Measurements from ENCODE around the gene SMYD4.
"Not testable (repeated sequence)": the region's sequence is repeated elsewhere in the genome, so short reads cannot be mapped to it uniquely, and the experiment has no call there.

GRCh38 chr17:1773000-1773695 is 56.6 kb downstream of the SMYD4 start:
- not testable (repeated sequence) for TF ChIP-seq ZNF423 (tag by site-specific recombination; IDR thresholded peaks at IDR 0.05); ATF2 (tag by site-specific recombination; IDR thresholded peaks at IDR 0.05; ENCODE audit: low read depth); ZBTB7A (tag by site-specific recombination; IDR thresholded peaks at IDR 0.05; ENCODE audit: low read depth); CTCF (tag by site-specific recombination; IDR thresholded peaks at IDR 0.05); ZBTB8A (tag by site-specific recombination; IDR thresholded peaks at IDR 0.05); ZNF416 (tag by site-specific recombination; IDR thresholded peaks at IDR 0.05); ZNF843 (tag by site-specific recombination; IDR thresholded peaks at IDR 0.05); EGR2 (tag by site-specific recombination; IDR thresholded peaks at IDR 0.05; ENCODE audit: low read depth); ZNF704 (tag by site-specific recombination; IDR thresholded peaks at IDR 0.05); ZNF266 (tag by site-specific recombination; IDR thresholded peaks at IDR 0.05; ENCODE audit: low read depth)
- TF ChIP-seq, protein P1, sequence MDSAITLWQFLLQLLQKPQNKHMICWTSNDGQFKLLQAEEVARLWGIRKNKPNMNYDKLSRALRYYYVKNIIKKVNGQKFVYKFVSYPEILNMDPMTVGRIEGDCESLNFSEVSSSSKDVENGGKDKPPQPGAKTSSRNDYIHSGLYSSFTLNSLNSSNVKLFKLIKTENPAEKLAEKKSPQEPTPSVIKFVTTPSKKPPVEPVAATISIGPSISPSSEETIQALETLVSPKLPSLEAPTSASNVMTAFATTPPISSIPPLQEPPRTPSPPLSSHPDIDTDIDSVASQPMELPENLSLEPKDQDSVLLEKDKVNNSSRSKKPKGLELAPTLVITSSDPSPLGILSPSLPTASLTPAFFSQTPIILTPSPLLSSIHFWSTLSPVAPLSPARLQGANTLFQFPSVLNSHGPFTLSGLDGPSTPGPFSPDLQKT (IDR thresholded peaks at IDR 0.05; ENCODE audit: borderline replicate concordance, low read depth, low read length): not testable (repeated sequence)

Measured in HEK293 (cell line).